ENCODE data around the gene MASP2. TPM values are rescaled to one million over a fixed set of nuclear protein-coding genes. Genes with fewer than 3 reads are reported as not detected.

Gene MASP2
- total and polyA plus RNA-seq, 2 of the 8 experiments (the other 6 are each of a cell fraction or from before 2014, with no cell fraction given): 0.54 to 1.2 TPM

- ChIA-PET POLR2A (ENCODE audit: partially characterized antibody) (interaction anchor here (0.8 to 1.6 kb wide), 8 partner anchors 8 to 285 kb away, joined by 3 to 8 read pairs (median 4); partner anchors contain the start of gene TARDBP), CTCF (ENCODE audit: partially characterized antibody) (interaction anchor here (1.7 kb wide), 1 partner anchor 10 kb away, joined by 9 read pairs; no protein-coding TSS in a partner anchor)
- H4K8ac ChIP-seq (ENCODE audit: extremely low read depth, insufficient read depth, low read length): no peak overlapping the region
- H4K20me1 ChIP-seq (replicated peaks in 1 of 2; ENCODE audit: control insufficient read depth in 1 of 2, insufficient read depth in 2 of 2, low read length in 2 of 2): peaks cover 3 to 9% of the 10 kb centered on the region in 2 experiments
- no peak overlapping the region for H3K18ac ChIP-seq (ENCODE audit: extremely low read depth, low read length)
- H3K23ac ChIP-seq (ENCODE audit: insufficient read length): no peak overlapping the region
- no peak overlapping the region for H3K56ac ChIP-seq (replicated peaks; ENCODE audit: insufficient read length, low read depth, low read length)
- no peaks in the 10 kb centered on the region for H3K79me1 ChIP-seq (ENCODE audit: low read depth, low read length)
- H3K36me3 ChIP-seq (ENCODE audit: control insufficient read depth in 2 of 4, insufficient read depth in 4 of 4, low read length in 3 of 4): peaks cover 9 to 55% (median 25%) of the 10 kb centered on the region in 4 experiments
- no peak overlapping the region for H2BK15ac ChIP-seq (ENCODE audit: low read length)
- TF ChIP-seq PHF8 (conservative IDR thresholded peaks at IDR 0.05; ENCODE audit: low read depth, low read length) (no peak), POLR2A (IDR thresholded peaks at IDR 0.05; ENCODE audit: control extremely low read depth in 1 of 2, low read depth in 2 of 2, low read length in 2 of 2) (peak in 1 of 2 experiments; percentile 4; a peak in 2 of 3 replicates), HDAC2 (IDR thresholded peaks at IDR 0.05; ENCODE audit: borderline replicate concordance in 1 of 2, low read depth in 2 of 2, low read length in 2 of 2) (no peak), KDM4A (IDR thresholded peaks at IDR 0.05; ENCODE audit: low read depth, low read length, severe bottlenecking) (no peak), CHD2 (IDR thresholded peaks at IDR 0.05; ENCODE audit: low read length) (no peak), ASH2L (IDR thresholded peaks at IDR 0.05; ENCODE audit: low read length) (no peak), TEAD4 (IDR thresholded peaks at IDR 0.05; ENCODE audit: low read depth, low read length) (no peak), ATF3 (IDR thresholded peaks at IDR 0.05; ENCODE audit: insufficient read depth, low read depth, low read length) (no peak)
- H3K27ac ChIP-seq (ENCODE audit: low read depth, low read length): no peak overlapping the region
- H3K4me3 ChIP-seq (ENCODE audit: extremely low read depth in 1 of 4, insufficient read depth in 2 of 4, low read depth in 3 of 4, low read length in 4 of 4): no peak overlapping the region
- H4K5ac ChIP-seq (ENCODE audit: insufficient read length, low read depth, low read length): no peak overlapping the region
- H3K9me3 ChIP-seq (ENCODE audit: insufficient read depth in 2 of 2, low read depth in 1 of 2, low read length in 1 of 2): no peaks in the 10 kb centered on the region; a peak in 1 of 4 replicates
- no peaks in the 10 kb centered on the region for H3K79me2 ChIP-seq (ENCODE audit: control insufficient read depth in 1 of 2, insufficient read depth in 2 of 2, low read length in 2 of 2)
- H2AK5ac ChIP-seq (ENCODE audit: low read depth, low read length): no peak overlapping the region
- H3K4ac ChIP-seq (replicated peaks; ENCODE audit: insufficient read length, low read depth, low read length): no peak overlapping the region
- no peak overlapping the region for H3K4me2 ChIP-seq (ENCODE audit: insufficient read depth in 1 of 2, low read depth in 2 of 2, low read length in 2 of 2)
- no peak overlapping the region for H4K91ac ChIP-seq (replicated peaks; ENCODE audit: insufficient read length, low read length)
- no peak overlapping the region for H3K14ac ChIP-seq (ENCODE audit: insufficient read length)
- 81% methylated on average over 6 of the region's 6 CpGs; no CpG with 5 or more reads in 1 of the 2 experiments for WGBS, 2 experiments (ENCODE audit: extremely low coverage in 1 of 2, insufficient coverage in 1 of 2, insufficient read length in 1 of 2, insufficient replicate concordance in 2 of 2, low coverage in 1 of 2, low lambda C conversion rate in 2 of 2, missing lambda C conversion rate in 1 of 2)
- no peak overlapping the region for H2BK120ac ChIP-seq (replicated peaks; ENCODE audit: low read depth, low read length)
- no peak overlapping the region for H3K9ac ChIP-seq (replicated peaks in 1 of 4; ENCODE audit: extremely low read depth in 1 of 4, low read depth in 3 of 4, low read length in 3 of 4)
- no peaks in the 10 kb centered on the region for H3K27me3 ChIP-seq (replicated peaks in 1 of 4; ENCODE audit: control insufficient read depth in 3 of 4, extremely low read depth in 1 of 4, insufficient read depth in 3 of 4, low read length in 3 of 4)
- peaks cover 0 to 4% (median 0%) of the 10 kb centered on the region in 4 experiments; a peak in 3 of 7 replicates for H3K4me1 ChIP-seq (replicated peaks in 1 of 4; ENCODE audit: control insufficient read depth in 3 of 4, insufficient read depth in 4 of 4, low read length in 3 of 4)
- no peak overlapping the region for H2BK5ac ChIP-seq (ENCODE audit: low read depth, low read length)
- no peak overlapping the region for H2AFZ ChIP-seq (ENCODE audit: low read length)
- no peaks in the 10 kb centered on the region for H3K23me2 ChIP-seq (ENCODE audit: low read depth, low read length)
- no peak overlapping the region for H2BK20ac ChIP-seq (ENCODE audit: low read length)
- DNase-seq (ENCODE audit: low read depth in 1 of 2, low spot score in 2 of 2) (no peak), FAIRE-seq (no peak)
- H2BK12ac ChIP-seq (ENCODE audit: low read depth, low read length): no peak overlapping the region
Observed at GRCh38 chr1:11027316-11027715, 19.7 kb downstream of the MASP2 start.
